Loucy (cell line): ENCODE data around the gene CENPN.

Source experiments
- H2AFZ ChIP-seq: fragments of 200-600 bp; sonication (generic); 2 replicates; pipeline ENCODE4 v1.6.0; 2016; ENCODE audit warnings: antibody characterized with exemption, mild to moderate bottlenecking, low read length, moderate library complexity
- H3F3A ChIP-seq: fragments of 200-600 bp; 2 replicates; pipeline ENCODE4 v1.6.0; 2016; ENCODE audit warnings: antibody characterized with exemption, low read depth, mild to moderate bottlenecking
- H3K27me3 ChIP-seq: fragments of 200-600 bp; sonication (generic); 2 replicates; pipeline ENCODE4 v1.6.1; 2014; ENCODE audit warnings: low read length, mild to moderate bottlenecking; ENCODE audit not compliant: insufficient read depth, poor library complexity, severe bottlenecking
- H3K36me3 ChIP-seq: fragments of 200-600 bp; sonication (generic); 2 replicates; pipeline ENCODE4 v1.6.1; 2016; ENCODE audit warnings: low read length; ENCODE audit not compliant: insufficient read depth
- H3K4me1 ChIP-seq: fragments of 200-600 bp; sonication (generic); 2 replicates; pipeline ENCODE4 v1.5.1; 2014; ENCODE audit warnings: low read length, mild to moderate bottlenecking; ENCODE audit not compliant: insufficient read depth, poor library complexity, severe bottlenecking
- H3K4me2 ChIP-seq: fragments of 200-600 bp; sonication (generic); 2 replicates; pipeline ENCODE4 v1.6.0; 2014; ENCODE audit warnings: antibody characterized with exemption, low read length, low read depth, mild to moderate bottlenecking; ENCODE audit not compliant: poor library complexity, severe bottlenecking
- H3K4me3 ChIP-seq: fragments of 200-600 bp; sonication (generic); 2 replicates; pipeline ENCODE4 v1.5.1; 2014; ENCODE audit warnings: low read length, mild to moderate bottlenecking, mixed read lengths; ENCODE audit not compliant: poor library complexity, severe bottlenecking
- H3K79me2 ChIP-seq: fragments of 200-600 bp; sonication (generic); 2 replicates; pipeline ENCODE4 v1.6.1; 2014; ENCODE audit warnings: low read length; ENCODE audit not compliant: insufficient read depth
- H3K9ac ChIP-seq: fragments of 200-600 bp; sonication (generic); 2 replicates; pipeline ENCODE4 v1.6.0; 2014; ENCODE audit warnings: mild to moderate bottlenecking, low read depth, low read length, moderate library complexity; ENCODE audit not compliant: poor library complexity, severe bottlenecking
- H3K9me2 ChIP-seq: fragments of 200-600 bp; sonication (generic); replicated peaks from 2 replicates; pipeline ENCODE4 v1.6.1; 2016; ENCODE audit warnings: low read depth, low read length, mixed read lengths
- H3K9me3 ChIP-seq: fragments of 200-600 bp; sonication (generic); 2 replicates; pipeline ENCODE4 v1.6.1; 2014; ENCODE audit warnings: mild to moderate bottlenecking, antibody characterized with exemption, low read length, low read depth; ENCODE audit not compliant: insufficient read depth
- H4K20me1 ChIP-seq: fragments of 200-600 bp; sonication (generic); 2 replicates; pipeline ENCODE4 v1.6.0; 2014; ENCODE audit warnings: antibody characterized with exemption, low read length, mild to moderate bottlenecking; ENCODE audit not compliant: insufficient read depth, poor library complexity, severe bottlenecking
- CTCF ChIP-seq: fragments of 200-600 bp; sonication (generic); conservative IDR thresholded peaks from 2 replicates; pipeline ENCODE4 v1.5.1; 2014; ENCODE audit warnings: mild to moderate bottlenecking, antibody characterized with exemption, low read length
- EZH2phosphoT487 ChIP-seq: fragments of 200-600 bp; IDR thresholded peaks from 2 replicates; pipeline ENCODE4 v1.6.1; 2018; ENCODE audit warnings: antibody characterized with exemption, mild to moderate bottlenecking, moderate library complexity, borderline replicate concordance

The CENPN gene

DNA sequence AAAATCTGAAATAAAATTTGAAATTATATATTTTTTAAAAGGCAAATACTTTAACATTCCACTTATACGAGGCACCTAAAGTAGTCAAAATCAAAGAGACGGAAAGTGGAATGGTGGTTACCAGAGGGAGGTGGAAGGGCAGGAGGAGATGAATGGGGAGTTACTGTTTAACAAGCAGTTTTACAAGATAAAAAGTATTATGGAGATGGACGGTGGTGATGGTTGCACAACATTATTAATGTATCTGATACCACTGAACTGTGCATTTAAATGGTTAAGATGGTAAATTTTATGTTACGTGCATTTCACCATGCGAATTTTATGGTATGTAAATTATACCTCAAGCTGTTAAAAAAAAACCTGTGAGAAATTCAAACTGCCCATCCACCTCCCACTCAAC is 5.7 kb upstream of the CENPN start:
- peaks cover 66% of the 10 kb centered on the region for H3K4me1 ChIP-seq
- peak overlapping the region; percentile 78 for H3K4me3 ChIP-seq
- H3K36me3 ChIP-seq, result 0 out of 2 replicates have a peak, but pooled peaks cover 1% of the 10 kb centered on the region
- H3K9me3 ChIP-seq, result no peaks in the 10 kb centered on the region
- no peak overlapping the region for H2AFZ ChIP-seq
- no peak for TF ChIP-seq CTCF
- no peak overlapping the region for H3K9ac ChIP-seq
- peaks cover 99% of the 10 kb centered on the region for H3K79me2 ChIP-seq
- H3K27me3 ChIP-seq, result no peaks in the 10 kb centered on the region
- H4K20me1 ChIP-seq, result peaks cover 55% of the 10 kb centered on the region
- H3K9me2 ChIP-seq, result no peaks in the 10 kb centered on the region
- no peaks in the 10 kb centered on the region for H3F3A ChIP-seq
- peak overlapping the region; percentile 96 for H3K4me2 ChIP-seq

DNA sequence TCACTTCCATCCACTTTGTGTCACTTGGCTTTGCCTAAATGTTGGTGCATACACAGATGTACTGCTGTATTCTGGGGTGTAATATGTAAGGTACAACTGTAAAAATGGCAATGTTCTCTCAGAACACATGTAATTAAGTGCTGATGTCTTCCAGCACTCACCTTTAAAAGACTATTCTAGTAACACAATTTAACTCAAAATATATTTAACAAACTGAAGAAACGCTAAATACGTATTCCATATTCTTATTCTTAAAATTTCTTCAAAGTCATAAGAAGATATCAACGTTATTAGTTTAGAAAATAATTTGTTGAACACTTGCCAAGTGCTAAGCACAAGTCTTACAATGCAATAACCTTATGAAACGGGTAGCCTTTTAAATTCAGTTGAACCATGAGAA is 4.0 kb upstream of the CENPN start:
- H3K27me3 ChIP-seq, result no peaks in the 10 kb centered on the region
- peaks cover 50% of the 10 kb centered on the region for H4K20me1 ChIP-seq
- H3K79me2 ChIP-seq, result peaks cover 89% of the 10 kb centered on the region
- H3K9ac ChIP-seq, result peak overlapping the region; percentile 64
- H3K4me1 ChIP-seq, result peaks cover 55% of the 10 kb centered on the region
- no peaks in the 10 kb centered on the region for H3K9me2 ChIP-seq
- H3K36me3 ChIP-seq, result no peaks in the 10 kb centered on the region
- TF ChIP-seq EZH2phosphoT487, result no peak
- TF ChIP-seq CTCF, result no peak
- H3K9me3 ChIP-seq, result no peaks in the 10 kb centered on the region
- no peaks in the 10 kb centered on the region for H3F3A ChIP-seq
- H2AFZ ChIP-seq, result no peak overlapping the region
- peak overlapping the region; percentile 96 for H3K4me2 ChIP-seq
- peak overlapping the region; percentile 78 for H3K4me3 ChIP-seq

DNA sequence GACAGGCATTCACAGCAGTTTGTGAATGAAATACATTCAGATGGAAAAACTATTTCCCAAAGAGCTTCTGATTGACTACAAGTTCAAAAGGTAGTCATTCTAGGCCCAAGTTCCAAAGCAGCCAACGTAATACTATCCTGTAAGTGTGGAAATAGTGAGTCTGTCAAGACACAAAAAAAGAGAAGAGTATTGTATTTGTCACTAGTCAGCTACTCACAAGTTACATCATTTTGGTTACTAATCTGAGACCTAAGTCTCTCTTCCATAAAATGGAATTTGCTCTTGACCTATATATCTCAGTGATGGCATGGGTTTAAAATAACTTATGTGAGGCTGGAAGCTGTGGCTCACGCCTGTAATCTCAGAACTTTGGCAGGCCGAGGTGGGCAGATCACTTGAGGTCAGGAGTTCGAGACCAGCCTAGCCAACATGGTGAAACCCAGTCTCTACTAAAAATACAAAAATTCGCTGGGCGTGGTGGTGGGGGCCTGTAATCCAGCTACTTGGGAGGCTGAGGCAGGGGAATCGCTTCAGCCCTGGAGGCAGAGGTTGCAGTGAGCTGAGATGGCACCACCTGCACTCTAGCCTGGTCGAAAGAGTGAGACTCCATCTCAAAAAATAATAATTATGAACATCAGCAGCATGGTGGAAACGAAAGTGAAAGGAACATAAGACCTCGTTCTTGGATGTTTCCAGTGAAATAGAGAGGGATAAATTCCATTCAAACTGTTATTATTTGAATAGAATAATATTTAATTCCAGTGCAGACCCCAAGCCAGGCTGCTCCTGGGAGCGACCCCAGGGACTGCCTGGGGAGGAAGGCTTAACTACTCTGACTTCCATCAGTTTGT is 3.2 kb upstream of the CENPN start:
- Histone ChIP-seq H4K20me1 (peaks cover 53% of the 10 kb centered on the region), H3F3A (no peaks in the 10 kb centered on the region), H3K4me3 (peak overlapping the region; percentile 78), H2AFZ (no peak overlapping the region), H3K9me3 (no peaks in the 10 kb centered on the region), H3K4me1 (peaks cover 62% of the 10 kb centered on the region), H3K27me3 (no peaks in the 10 kb centered on the region), H3K9me2 (no peaks in the 10 kb centered on the region), H3K9ac (peak overlapping the region; percentile 64), H3K4me2 (peak overlapping the region; percentile 96), H3K79me2 (peaks cover 89% of the 10 kb centered on the region), H3K36me3 (no peaks in the 10 kb centered on the region)
- TF ChIP-seq CTCF, result no peak
- no peak for TF ChIP-seq EZH2phosphoT487
